Measurements from ENCODE around the gene EHBP1.

Gene EHBP1

GRCh38 chr2:63051795-63052333 lies 346.4 kb downstream of the EHBP1 start:
- DNase-seq (ENCODE audit: low read depth), result no peak

GRCh38 chr2:63052411-63053080 lies 347.0 kb downstream of the EHBP1 start:
- DNase-seq (ENCODE audit: low read depth), result no peak

- no peak for DNase-seq (ENCODE audit: low read depth)
Observed at GRCh38 chr2:63053081-63053888, 347.8 kb downstream of the EHBP1 start.

GRCh38 chr2:63053889-63054602 lies 348.5 kb downstream of the EHBP1 start:
- DNase-seq (ENCODE audit: low read depth), result no peak

GRCh38 chr2:63054841-63055225 lies 349.3 kb downstream of the EHBP1 start:
- no peak for DNase-seq (ENCODE audit: low read depth)

GRCh38 chr2:63055226-63056106 lies 350.0 kb downstream of the EHBP1 start:
- no peak for DNase-seq (ENCODE audit: low read depth)

GRCh38 chr2:63056107-63057050 lies 350.9 kb downstream of the EHBP1 start:
- DNase-seq (ENCODE audit: low read depth), result no peak

GRCh38 chr2:63057249-63058143 lies 352.0 kb downstream of the EHBP1 start:
- DNase-seq (ENCODE audit: low read depth), result no peak

GRCh38 chr2:63058144-63058920 lies 352.8 kb downstream of the EHBP1 start:
- no peak for DNase-seq (ENCODE audit: low read depth)

- no peak for DNase-seq (ENCODE audit: low read depth)
Observed at GRCh38 chr2:63058921-63059792, 353.6 kb downstream of the EHBP1 start.

- DNase-seq (ENCODE audit: low read depth), result no peak
Observed at GRCh38 chr2:63059793-63060471, 354.4 kb downstream of the EHBP1 start.

- no peak for DNase-seq (ENCODE audit: low read depth)
Observed at GRCh38 chr2:63060472-63060991, 355.0 kb downstream of the EHBP1 start.

- DNase-seq (ENCODE audit: low read depth), result no peak
Observed at GRCh38 chr2:63064197-63064596, 358.7 kb downstream of the EHBP1 start.

- no peak for DNase-seq (ENCODE audit: low read depth)
Observed at GRCh38 chr2:63064661-63065060, 359.1 kb downstream of the EHBP1 start.

GRCh38 chr2:63066265-63066664 lies 360.8 kb downstream of the EHBP1 start:
- DNase-seq (ENCODE audit: low read depth), result no peak

GRCh38 chr2:63066838-63067237 lies 361.3 kb downstream of the EHBP1 start:
- no peak for DNase-seq (ENCODE audit: low read depth)

- no peak for DNase-seq (ENCODE audit: low read depth)
Observed at GRCh38 chr2:63071664-63072063, 366.2 kb downstream of the EHBP1 start.
